NCI-H1417 treated with DMSO at 0.1 percent for 48 hours (cell line): Measurements from ENCODE around the gene FGL2.
A peak's percentile ranks its signal among the peaks of the same experiment; 100 is the strongest.
"Not testable (repeated sequence)": the region's sequence is repeated elsewhere in the genome, so short reads cannot be mapped to it uniquely, and the experiment has no call there.

ENCODE experiments used
- DNase-seq: peaks from one replicate; lab custom pipeline; 2025; lab: John Stamatoyannopoulos, UW

The FGL2 gene, protein sequence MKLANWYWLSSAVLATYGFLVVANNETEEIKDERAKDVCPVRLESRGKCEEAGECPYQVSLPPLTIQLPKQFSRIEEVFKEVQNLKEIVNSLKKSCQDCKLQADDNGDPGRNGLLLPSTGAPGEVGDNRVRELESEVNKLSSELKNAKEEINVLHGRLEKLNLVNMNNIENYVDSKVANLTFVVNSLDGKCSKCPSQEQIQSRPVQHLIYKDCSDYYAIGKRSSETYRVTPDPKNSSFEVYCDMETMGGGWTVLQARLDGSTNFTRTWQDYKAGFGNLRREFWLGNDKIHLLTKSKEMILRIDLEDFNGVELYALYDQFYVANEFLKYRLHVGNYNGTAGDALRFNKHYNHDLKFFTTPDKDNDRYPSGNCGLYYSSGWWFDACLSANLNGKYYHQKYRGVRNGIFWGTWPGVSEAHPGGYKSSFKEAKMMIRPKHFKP

DNA sequence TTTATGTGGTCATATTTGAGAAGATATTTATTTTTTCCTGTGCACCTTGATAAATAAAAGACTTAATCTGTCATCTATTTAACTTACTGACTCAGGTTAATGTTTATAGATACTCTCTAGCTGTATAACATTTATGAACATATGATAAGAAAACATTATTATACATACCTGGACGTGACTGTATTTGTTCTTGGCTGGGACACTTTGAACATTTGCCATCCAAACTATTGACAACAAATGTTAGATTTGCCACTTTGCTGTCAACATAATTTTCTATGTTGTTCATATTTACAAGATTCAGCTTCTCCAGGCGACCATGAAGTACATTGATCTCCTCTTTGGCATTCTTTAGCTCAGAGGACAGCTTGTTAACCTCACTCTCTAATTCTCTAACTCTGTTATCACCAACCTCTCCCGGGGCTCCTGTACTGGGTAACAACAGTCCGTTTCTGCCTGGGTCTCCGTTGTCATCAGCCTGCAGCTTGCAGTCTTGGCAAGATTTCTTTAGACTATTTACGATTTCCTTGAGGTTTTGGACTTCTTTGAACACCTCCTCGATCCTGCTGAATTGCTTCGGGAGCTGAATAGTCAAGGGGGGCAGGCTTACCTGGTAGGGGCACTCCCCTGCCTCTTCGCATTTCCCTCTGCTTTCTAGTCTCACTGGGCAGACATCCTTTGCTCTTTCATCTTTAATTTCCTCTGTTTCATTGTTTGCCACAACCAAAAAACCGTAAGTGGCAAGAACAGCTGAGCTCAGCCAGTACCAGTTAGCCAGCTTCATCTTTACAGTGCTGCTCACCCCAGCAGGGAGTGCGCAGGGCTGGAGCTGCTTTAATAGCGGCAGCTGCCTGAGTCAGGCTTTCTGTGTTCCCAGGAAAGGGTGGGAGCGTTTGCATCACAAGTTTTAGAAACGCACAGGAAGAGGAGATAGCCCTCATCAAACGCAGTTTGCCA is at the start of gene FGL2:
FGL2 (minus strand) TSS at position 807 of the 954 bp plus-strand sequence; CDS start at position 781, 26 bp downstream.
- DNase-seq: peak; percentile 20

DNA sequence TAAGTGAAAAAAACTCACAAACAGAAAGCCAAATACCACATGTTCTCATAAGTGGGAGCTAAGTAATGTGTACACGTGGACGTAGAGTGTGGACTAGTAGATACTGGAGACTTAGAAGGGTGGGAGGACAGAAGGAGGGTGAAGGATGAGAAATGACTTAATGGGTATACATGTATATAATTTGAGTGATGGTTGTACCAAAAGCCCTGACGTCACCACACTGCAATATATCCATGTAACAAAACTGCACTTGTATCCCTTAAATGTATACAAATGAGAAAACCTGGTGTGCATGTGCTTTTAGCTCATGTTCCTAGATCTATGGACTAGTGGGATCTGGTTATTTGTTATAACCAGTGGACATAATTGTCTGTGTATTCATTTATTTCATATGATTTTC is 48.5 kb upstream of the FGL2 start:
- no peak for DNase-seq

DNA sequence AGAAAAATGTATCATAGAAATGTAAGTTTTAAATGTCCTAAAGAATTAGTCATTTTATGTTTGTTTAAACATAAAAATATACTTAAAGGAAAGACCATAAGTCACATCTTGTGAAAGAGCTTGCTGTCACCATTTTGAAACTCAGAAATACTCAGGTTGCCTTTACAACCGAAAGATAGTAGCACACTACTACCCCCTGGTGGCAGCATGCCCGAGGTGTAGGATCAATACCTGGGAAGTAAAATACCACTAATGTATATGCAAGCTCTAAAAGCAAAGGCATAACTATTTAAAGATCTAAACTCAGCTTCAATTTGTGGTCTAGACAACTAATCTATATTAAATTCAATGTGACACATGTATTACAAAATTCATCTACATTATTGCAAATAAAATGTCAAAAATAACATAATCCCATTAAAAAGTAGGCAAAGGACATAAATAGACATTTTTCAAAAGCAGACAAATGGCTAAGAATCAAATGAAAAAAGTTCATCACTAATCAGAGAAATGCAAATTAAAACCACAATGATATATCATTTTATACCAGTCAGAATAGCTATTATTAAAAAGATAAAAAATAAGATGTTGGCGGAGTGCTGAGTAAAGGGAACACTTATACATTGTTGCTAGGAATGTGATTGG is 47.7 kb upstream of the FGL2 start:
- peak; percentile 33 for DNase-seq

DNA sequence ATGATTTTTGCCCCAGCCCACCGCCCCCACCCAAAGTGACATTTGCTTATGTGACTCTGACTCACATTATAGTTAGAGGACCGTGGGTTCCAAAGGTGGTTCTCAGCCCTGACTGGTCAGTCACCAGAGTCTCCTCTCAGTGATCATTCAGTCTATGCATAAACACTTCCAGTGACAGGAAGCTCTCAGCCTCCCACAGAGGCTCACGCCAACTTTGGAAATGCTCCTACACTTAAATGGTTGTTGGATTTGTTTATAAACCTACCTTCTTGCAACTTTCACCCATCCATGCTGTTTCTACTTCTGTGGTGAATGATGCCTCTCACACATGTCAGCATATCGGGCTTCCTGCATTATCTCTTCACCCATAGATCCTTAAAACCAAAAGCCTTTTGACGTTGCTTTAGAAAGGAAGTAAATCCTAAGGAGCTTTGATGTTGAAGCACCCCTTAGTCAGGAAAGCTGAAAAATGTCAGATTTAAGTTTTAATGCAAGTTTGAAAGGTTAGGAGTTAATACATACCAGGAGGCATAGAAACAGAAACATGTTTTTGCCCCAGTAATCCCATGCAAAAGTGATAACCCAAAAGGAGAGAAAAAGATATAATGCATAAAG is 46.5 kb upstream of the FGL2 start:
- DNase-seq: no peak

DNA sequence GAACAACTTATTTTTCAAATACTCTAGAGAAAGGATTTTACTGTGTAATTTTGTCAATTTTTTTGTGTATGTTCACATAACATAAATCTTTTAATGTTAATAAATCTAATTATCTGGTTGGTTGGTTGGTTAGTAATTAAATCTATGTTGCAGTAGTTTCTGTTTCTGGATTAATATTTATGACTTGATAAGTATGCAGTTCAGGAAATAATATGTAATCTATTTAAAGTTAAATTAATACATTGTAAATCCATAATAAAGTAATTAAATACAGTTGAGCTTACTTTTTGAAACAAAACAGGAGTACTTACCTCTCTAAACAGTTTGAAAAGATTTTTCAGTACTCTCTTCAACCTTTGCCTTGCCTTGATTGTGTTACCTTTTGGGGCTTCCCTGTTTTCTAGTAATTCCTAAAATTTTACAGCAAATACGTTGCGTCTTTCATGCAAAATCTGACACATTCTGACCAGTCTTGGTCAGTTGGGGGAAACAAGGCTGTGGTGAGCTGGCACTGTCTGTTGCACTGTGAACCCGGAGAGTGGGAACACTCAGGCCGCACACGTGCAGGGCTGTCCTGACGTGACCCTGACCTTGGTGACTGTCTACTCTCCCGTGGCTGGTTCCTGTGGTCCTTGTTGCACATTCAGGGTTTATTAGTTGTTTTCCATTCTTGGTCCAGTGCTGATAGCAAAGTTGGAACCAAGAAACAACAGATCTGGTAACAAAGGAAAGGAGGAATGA is 45.6 kb upstream of the FGL2 start:
- no peak for DNase-seq

DNA sequence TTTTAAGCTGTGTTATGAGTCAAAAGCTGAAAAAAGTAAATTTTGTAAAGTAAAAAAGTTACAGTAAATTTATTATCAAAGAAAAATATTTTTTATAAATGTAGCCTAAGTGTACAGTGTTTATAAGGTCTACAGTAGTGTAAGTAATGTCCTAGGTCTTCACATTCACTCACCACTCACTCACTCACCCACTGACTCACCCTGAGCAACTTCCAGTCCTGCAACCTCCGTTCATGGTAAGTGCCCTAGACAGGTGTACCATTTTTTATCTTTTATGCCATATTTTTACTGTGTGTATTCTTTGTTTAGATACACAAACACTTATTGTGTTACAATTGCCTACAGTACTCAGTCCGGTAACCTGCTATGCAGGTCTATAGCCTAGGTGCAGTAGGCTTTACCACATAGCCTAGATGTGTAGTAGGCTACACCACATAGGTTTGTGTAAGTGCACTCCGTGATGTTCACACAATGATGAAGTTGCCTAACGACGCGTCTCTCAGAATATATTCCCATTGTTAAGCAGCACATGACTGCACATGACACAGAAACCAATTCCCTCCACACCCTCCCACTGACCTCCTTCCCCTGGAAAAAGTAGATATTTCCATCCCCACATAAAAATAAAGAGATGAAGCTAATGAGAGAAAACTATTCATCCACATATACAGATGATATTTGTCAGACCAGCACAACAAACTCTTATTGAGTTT is 44.8 kb upstream of the FGL2 start:
- no peak for DNase-seq

DNA sequence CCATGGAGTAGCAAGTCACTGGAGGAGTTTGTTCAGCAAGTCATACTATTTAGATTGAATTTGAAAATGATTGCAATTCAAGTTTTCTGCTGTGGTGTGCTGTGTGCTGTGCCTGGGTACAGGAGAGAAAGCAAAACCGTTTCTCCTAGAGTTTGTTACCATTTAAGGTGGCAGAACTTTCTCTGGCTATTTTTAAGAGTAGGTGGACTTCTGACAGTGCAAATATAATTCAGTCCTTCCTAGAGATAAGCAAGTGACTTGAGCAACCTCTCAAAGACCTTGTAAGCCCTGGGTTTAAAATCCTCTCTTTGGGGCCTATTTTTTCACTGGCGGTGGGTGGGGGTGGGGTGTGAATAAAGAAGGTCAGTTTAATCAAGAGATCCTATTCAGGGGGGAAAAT is 42.9 kb upstream of the FGL2 start:
- DNase-seq: no peak

DNA sequence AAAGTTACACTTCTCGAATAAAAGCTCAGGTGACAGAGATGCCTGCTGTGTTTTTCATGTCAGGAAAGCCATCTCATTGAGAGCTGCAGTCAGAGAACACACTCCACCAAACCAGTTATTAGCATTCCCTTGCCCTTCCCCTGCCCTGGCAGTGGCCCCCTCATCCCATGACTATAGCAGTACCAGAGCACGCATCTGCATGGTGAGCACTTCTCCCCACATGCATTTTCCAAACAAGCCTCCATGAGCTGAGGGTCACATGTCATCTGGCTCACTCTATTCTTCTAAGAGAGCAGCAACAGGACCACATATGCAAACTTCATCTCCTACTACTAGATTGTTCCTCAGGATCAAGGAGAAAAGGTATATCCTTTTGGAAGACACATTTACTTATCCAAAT is 42.4 kb upstream of the FGL2 start:
- no peak for DNase-seq

DNA sequence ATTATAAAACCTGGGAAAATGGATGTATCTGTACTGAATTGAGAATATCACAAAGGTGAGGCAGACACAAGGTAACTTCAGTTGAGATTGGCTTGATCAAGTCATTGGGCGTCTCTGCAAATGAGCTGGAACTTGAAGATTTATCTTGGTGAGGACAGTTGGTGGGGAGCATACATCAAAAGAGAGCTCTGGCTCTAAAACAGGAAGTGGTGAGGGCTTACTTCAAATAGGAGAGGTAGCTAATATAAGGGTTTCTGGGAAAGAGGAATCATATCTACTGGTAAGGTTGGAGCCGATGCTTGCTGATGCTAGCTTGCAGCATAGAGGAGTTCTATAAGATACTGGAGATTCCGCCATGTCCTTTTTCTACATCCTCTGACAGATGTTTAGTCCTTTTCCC is 39.9 kb upstream of the FGL2 start:
- no peak for DNase-seq

DNA sequence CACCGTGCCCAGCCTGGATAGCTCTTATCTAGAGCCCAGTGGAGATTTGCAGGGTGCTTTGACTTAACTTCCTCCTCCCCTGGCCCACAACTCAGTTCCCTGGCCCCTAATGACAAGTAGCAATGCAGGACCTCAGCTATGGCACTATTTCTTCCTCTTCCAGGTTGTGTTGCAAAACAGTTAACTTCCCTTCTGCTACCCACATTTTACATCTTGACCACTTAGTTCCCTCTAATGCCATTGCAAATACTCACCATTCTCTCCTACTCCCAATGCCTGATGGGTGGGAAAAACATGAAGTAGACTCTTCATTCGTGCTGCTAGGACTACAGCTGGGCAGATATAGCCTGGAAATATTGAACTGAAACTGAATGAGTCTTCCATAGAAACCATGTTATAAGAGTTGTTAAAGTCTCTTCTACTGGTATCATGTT is 39.1 kb upstream of the FGL2 start:
- DNase-seq: no peak

DNA sequence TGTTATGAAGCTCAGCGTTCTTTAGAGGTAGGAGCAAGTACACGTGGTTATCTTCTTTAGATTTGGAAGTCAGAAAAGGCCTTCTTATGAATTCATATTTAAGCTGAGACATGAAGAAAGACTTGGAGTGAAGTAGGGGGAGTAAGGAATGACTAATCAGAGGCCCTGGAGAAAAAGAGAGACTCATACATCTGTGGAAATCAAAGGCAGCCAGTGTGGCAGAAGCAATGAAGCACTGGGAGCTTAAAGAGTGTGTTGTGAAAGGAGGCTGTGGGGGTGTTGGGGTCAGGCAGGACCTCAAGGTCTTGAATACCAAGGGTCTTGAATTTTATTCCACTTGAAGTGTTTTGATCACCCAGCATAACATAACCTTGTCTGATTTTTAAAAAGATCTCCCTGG is 35.7 kb upstream of the FGL2 start:
- DNase-seq: no peak

DNA sequence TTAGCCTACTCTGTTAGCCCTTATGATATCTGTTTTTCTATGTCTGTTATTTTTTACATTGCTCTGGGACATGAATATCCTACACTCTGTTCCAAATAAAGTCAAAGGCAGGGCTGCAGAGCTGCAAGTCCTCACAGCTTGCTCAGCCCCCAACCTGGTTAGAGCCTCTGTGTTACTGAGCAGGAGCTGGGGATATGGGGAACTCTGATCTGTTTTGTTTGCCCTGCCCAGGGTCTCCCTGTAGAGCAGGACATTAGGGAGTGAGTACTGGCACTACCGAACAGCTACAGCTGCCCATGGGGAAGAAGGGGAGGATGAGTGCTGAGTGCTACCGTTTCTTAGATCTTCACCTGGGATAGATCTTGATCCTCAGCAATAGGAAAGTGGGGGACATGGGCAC is 32.8 kb upstream of the FGL2 start:
- no peak for DNase-seq

DNA sequence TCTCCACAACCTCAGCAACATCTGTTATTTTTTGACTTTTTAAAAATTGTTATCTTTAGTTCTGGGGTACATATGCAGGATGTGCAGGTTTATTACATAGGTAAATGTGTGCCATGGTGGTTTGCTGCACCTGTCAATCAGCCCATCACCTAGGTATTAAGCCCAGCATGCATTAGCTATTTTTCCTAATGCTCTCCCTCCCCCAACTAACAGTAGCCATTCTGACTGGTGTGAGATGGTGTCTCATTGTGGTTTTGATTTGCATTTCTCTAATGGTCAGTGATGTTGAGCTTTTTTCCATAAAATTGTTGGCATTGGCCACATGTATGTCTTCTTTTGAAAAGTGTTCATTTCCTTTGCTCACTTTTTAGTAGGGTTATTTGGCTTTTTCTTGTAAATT is 29.2 kb upstream of the FGL2 start:
- DNase-seq: not testable (repeated sequence)

DNA sequence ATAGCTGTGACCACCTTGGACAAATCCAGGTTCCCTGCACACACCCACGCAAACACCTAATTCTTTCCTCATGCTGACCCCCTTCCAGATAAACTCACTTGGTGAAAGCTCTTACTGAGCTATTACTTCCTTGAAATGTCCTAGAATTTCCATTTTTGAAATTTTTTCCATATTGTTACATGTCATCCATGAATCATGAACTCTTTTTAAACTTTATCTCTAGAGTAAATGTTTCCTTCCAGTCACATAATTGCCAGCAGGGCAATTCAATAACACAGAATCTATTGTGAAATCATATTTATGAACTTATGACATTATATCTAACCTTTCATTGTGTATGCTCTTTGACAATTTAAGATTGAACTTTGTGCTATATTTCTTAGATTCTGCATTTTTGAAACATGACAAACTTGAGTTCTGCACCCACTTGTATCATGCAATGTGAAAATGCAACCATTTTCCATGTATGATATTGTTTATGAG is 26.8 kb upstream of the FGL2 start:
- DNase-seq: no peak

DNA sequence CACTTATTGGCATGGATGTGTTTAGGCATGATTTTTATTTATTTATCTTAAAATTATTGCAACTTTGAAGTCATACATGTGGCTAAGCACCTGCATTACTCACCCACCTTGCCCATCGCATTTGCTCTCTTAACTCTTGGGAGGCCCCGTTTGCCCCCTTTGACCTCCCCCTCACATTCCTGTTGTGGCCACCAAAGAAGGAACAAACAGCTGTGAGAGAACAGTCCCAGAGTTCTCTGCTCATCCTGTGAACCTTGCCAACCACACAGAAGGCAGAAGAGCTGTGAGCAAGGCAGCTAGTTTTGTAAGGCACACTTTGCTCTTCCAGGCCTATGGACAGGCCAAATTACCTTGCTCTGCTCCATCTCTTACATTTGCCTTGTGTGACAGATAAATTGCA is 23.6 kb upstream of the FGL2 start:
- DNase-seq: no peak

DNA sequence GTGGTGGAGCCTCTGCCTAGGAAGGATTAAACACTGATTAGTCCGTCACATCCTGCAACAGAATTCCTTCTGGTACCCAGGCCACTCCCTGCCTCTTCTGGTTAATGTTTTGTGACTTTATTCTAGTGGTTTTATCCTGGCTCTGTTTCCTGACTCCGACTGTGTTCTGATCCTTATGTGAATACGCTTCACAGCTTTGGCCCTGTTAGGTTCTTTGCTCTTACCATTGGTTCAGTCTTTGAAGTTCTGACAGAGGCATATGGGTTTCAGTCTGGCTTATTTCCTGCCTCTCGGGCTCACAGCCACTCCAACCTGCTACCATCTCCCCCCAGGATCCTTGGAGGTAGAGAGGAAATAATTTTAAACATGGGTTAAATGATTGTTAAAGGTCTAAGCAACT is 23.2 kb upstream of the FGL2 start:
- no peak for DNase-seq

DNA sequence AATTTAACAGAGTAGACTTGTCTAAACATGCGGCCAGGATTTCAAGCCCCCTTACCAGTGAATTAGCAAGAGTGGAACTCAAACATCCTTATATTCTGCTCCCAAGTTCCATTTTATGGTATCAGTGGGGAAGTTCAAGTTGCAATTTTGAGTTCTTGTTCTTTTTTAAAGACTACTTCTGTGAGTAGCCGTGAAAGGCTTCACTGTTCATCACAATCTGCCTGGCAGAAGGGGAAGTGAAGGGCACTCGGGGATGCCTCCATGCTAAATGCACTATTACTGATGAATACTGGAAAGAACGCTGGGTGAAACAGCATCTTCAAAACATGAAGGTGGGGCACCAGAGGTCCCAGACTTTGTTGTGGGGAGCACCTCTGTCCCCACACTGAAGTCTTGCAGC is 22.4 kb upstream of the FGL2 start:
- no peak for DNase-seq

DNA sequence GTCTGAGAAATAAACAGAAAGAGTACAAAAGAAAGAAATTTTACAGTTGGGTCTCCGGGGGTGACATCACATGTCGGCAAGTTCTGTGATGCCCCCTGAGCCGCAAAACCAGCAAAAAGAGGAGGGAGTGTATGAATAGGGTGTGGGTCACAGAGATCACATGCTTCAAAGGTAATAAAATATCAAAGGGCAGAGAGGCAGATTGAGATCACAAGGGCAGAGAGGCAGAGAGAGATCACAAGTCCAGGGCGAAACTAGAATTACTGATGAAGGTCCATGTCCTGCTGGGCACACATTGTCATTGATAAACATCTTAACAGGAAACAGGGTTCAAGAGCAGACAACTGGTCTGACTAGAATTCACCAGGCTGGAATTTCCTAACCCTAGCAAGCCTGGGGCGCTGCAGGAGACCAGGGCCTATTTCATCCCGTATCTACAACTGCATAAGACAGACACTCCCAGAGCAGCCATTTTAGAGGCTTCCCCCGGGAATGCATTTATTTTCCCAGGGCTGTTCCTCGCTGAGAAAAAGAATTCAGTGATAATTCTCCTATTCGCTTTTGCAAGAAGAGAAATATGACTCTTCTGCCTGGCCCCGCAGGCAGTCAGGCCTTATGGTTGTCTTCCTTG is 20.2 kb upstream of the FGL2 start:
- DNase-seq: not testable (repeated sequence)

DNA sequence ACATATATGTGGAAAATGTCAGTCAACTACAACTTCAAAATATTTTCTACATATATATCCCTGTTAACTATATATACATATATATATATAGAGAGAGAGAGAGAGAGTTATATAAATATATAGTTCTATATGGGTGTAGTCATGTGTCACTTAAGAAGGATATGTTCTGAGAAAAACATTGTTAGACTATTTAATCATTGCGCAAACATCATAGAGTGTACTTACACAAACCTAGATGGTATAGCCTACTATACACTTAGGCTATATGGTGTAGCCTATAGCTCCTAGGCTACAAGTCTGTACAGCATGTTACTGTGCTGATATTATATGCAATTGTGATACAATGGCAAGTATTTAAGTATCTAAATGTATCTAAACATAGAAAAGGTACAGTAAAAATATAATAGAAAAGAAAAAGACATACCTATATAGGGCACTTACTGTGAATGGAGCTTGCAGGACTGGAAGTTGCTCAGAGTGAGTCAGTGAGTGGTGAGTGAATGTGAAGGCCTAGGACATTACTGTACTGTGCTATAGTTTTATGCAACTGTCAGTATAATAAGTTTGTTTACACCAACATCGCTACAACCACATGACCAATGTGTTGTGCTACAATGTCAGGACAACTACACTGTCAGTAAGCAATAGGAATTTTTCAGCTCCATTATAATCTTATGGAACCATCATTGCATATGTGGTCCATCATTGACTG is 18.0 kb upstream of the FGL2 start:
- DNase-seq: no peak
